ENCODE measurements around the gene IL1RAPL2.
A peak's percentile ranks its signal among the peaks of the same experiment; 100 is the strongest.
"Not testable (repeated sequence)": the region's sequence is repeated elsewhere in the genome, so short reads cannot be mapped to it uniquely, and the experiment has no call there.

Gene IL1RAPL2

GRCh38 chrX:105636667-105637066, 1070.7 kb downstream of the IL1RAPL2 start:
- DNase-seq, result peak; percentile 36

GRCh38 chrX:105645667-105646357, 1079.8 kb downstream of the IL1RAPL2 start:
- no peak for DNase-seq

GRCh38 chrX:105646592-105647372, 1080.8 kb downstream of the IL1RAPL2 start:
- DNase-seq, result peak; percentile 34

DNA sequence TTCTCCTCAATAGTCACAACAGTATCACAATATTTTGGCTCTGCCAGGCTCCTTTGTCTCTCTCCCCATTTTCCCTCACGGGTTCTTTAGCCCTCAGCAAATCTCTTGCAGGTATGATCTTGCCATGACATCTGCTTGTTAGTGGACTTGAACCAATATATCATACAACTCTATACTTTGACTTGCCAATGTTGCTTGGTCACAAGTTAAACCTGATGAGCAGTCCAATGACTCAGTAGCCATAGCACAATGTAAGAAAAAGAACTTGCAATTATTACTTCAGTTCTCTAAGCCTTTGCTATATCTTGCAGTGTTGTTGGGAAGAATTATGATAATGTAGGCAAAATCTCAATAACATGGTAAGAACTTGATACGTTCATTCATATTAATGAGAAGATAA, 1081.8 kb downstream of the IL1RAPL2 start:
- DNase-seq, result no peak

- no peak for DNase-seq
Observed at GRCh38 chrX:105648732-105649131, 1082.7 kb downstream of the IL1RAPL2 start.

DNA sequence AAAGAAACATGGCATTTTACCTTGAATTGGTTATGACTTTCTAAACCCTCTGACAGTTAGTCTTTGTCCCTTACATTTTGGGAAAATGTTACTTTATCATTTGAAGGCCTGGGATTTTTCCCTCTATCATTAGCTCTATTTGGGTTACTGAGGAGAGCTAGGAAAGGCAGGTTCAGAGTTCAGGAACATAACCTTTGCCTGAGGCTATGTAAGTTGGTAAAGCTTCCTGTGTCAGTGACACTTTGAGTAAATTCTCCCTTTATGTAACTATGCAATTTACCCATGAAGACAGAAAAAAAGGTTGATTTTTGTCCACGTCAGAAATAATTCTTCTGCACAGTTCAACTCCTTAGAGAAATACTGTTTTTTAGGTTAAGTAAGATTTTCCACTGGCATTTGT, 1084.6 kb downstream of the IL1RAPL2 start:
- DNase-seq, result no peak

DNA sequence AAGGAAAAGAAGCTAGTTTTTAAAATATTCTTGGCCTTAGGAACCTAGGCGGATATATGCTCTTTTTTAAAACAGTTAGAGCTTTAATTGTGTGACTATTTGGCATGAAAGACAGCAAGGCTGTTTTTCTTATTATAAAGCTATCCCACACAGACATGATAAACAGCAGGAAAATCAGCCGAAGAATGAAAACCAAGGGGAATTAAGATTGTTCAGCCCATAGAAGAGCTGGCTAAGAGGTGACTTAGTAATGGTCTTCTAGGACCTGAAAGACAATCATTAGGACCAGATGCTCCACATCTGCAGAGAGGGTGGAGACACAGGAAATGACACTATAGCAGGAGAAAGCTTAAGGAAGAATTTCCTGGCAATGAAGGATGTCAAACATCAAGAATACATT, 1085.0 kb downstream of the IL1RAPL2 start:
- peak; percentile 47 for DNase-seq

DNA sequence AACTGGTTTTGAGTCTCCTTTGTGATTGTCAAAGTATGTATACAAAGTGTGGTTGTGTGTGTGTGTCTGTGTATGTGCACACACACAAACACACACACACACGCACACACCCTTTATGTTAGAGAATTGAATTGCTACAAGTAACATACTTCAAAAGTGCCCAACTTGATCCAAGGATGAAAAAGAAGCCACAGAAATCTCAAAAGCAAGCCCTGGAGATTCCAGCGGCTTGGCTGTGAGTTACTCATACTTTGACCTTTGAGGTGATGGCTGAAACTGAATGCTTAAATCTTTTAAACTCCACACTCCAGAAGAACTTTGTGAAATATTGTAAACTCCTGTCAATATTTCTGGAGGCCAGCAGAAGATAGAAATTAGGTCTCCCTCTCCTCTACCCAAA, 1087.9 kb downstream of the IL1RAPL2 start:
- DNase-seq, result no peak

- DNase-seq, result no peak
Observed at GRCh38 chrX:105658136-105658535, 1092.1 kb downstream of the IL1RAPL2 start.

DNA sequence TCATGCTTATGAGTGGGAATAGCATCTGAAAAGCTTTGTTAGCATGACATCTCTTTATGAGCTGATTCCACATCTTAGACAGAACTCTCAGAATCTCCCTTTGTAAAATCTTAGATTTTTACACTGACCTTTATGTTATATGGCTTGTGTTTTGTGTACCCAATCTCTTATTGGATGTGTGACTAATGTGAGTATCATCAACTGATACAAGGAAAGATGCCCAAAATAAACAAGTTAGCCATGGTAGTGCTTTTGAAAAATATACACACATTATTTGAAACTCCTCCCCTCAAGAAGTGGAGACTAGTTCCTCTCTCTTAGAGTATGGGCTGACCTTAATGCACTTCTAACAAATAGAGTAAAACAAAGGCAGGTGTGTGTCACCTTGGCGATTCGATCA, 1096.2 kb downstream of the IL1RAPL2 start:
- DNase-seq, result no peak

DNA sequence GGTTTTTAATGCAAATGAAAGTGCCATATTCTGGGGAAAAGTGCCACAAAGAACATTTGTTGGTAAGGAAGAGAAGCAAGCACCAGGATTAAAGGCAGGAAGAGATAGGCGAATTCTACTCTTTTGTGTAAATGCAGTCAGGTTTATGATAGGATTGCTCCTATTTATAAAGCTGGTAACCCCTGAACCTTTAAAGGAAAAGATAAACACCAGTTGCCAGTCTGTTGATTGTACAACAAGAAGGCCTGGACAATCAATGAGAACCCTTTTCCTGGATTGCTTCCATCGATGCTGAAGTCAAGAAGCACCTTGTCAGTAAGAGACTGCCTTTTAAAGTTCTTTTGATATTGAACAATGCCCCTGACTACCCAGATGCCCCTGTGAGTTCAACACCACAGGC, 1098.2 kb downstream of the IL1RAPL2 start:
- DNase-seq, result no peak

GRCh38 chrX:105684288-105684687, 1118.3 kb downstream of the IL1RAPL2 start:
- not testable (repeated sequence) for DNase-seq

GRCh38 chrX:105694839-105695238, 1128.8 kb downstream of the IL1RAPL2 start:
- no peak for DNase-seq

- no peak for DNase-seq
Observed at GRCh38 chrX:105695451-105695850, 1129.5 kb downstream of the IL1RAPL2 start.

- no peak for DNase-seq
Observed at GRCh38 chrX:105696870-105697269, 1130.9 kb downstream of the IL1RAPL2 start.

GRCh38 chrX:105697984-105698781, 1132.2 kb downstream of the IL1RAPL2 start:
- DNase-seq, result peak; percentile 16

GRCh38 chrX:105700331-105700730, 1134.3 kb downstream of the IL1RAPL2 start:
- DNase-seq, result no peak

DNA sequence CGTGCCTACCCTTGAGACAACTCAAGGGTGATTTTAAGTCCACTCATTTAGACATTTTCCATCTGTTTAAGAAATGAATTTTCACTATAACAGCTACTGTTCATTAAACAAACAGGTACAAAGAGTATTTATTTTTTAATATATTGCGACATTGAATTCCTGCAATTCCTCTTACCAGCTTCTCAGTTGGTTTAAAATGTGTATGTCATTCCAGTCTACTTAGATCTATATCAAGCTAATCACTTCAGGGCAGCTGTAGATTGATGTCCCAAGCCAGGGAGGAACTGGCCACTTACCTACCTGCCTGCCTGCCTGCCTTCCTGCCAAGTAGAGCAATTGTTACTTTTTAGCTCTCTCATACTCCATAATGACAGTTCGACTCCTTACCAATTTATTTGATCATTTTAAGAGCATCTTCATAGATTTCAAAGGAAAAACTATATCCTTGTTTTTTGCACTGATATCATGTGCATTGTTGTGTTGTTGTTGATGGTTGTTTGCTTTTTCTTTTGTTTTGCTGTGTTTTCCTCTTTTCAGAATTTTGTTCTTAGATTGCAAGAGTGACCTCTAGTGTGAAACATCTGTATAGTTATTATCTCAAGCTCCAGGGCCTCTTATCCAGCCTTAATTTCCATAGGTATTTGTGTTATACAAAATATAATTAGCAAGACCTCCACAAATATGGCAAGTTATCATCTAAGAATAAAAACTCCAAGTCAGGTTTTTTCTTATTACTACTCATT, 1135.5 kb downstream of the IL1RAPL2 start:
- DNase-seq, result no peak

DNA sequence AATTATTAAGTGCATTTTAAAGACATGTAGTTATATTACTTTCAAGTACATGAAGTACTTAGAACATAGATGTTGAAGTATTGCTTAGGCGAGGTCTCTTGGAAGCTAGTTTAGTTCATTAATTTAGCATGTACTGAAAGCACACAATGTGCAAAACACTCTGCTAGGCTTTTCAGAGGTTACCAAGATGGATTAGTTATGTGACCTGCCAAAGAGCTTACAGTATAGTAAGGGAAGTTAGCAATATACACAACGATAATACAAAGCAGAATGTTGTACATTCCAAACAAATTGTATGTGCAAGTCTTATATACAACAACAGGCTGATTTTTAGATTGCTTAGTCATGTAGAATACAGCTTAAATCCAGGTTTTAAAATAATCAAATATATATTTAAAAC, 1137.9 kb downstream of the IL1RAPL2 start:
- DNase-seq, result no peak

GRCh38 chrX:105706041-105706440, 1140.0 kb downstream of the IL1RAPL2 start:
- no peak for DNase-seq

DNA sequence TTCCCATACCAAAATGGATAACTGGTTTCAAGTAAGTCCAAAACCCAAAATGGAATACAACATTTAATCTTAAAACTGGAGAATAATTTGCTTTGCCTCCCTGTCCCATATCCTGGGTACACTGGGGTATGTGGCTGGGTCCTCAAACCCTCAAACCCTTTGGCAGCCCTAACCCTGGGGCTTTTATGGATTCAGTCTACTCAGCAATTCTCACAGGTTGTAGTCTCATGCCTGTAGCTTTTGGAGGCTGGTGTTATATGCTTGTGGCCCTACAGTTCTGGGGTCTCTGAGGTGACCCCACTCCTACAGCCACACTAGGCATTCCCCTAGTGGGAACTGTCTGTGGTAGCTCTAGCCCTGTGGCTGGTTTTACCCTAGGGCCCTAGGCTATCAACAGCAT, 1145.8 kb downstream of the IL1RAPL2 start:
- no peak for DNase-seq

DNA sequence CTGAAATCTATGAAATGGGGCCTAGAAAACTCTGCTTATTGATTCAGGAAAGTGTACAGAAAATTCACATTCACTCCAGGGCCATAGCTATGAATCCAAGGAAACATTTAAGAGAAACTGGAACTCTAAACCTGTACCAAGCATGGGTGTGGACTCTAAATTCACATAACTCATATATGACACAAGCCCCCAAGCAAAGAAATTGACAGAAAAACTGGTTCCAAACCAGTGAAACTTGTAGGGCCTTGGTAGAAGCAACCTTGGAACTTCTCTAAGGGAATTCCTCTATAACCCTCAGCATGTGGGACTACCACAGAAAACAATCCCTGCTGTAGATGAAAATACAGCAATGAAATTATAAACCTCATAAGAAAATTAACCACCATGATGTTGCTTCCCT, 1149.7 kb downstream of the IL1RAPL2 start:
- no peak for DNase-seq
